Lung (tissue), 12 donors: ENCODE data around the gene TBK1. TPM values are rescaled to one million over a fixed set of nuclear protein-coding genes. Genes with fewer than 3 reads are reported as not detected.

Experiments
- ATAC-seq: fragments of 200-7000 bp; cut with Tn5 transposase; one replicate; pipeline ENCODE4 v1.9.1; 2020; ENCODE audit warnings: moderate number of reproducible peaks; ENCODE audit not compliant: insufficient read depth, low FRiP score
- DNase-seq, 3 donors: peaks; one replicate each; pipeline ENCODE4 v3.0.0-alpha.2; 2013 to 2017
- H3K27ac ChIP-seq, 2 donors: one replicate each; pipeline ENCODE4 v1.5.1; 2013; ENCODE audit warnings: mild to moderate bottlenecking in 2 of 2, moderate library complexity in 2 of 2, control low read depth in 1 of 2, inconsistent platforms in 1 of 2, low read depth in 1 of 2, low read length in 1 of 2
- H3K27me3 ChIP-seq, 3 donors: one replicate each; pipeline ENCODE4 v1.5.1; 2013; ENCODE audit warnings: low read length in 2 of 3; ENCODE audit not compliant: control insufficient read depth in 3 of 3, insufficient read depth in 3 of 3
- H3K36me3 ChIP-seq, 4 donors: one replicate each; pipeline ENCODE4 v1.5.1; 2013; ENCODE audit warnings: low read length in 4 of 4, mild to moderate bottlenecking in 1 of 4, moderate library complexity in 1 of 4; ENCODE audit not compliant: control insufficient read depth in 4 of 4, insufficient read depth in 4 of 4
- H3K4me1 ChIP-seq, 5 donors: one replicate each; pipeline ENCODE4 v1.5.1; 2013; ENCODE audit warnings: low read length in 5 of 5, mild to moderate bottlenecking in 2 of 5, moderate library complexity in 1 of 5; ENCODE audit not compliant: control insufficient read depth in 5 of 5, insufficient read depth in 5 of 5
- H3K4me3 ChIP-seq: one replicate; pipeline ENCODE4 v1.5.1; 2013; ENCODE audit warnings: mild to moderate bottlenecking, control low read depth, moderate library complexity
- H3K9ac ChIP-seq, 2 donors: one replicate each; pipeline ENCODE4 v1.5.1; 2013; ENCODE audit warnings: low read length in 2 of 2, control low read depth in 1 of 2; ENCODE audit not compliant: insufficient read depth in 1 of 2
- H3K9me3 ChIP-seq, 4 donors: one replicate each; pipeline ENCODE4 v1.5.1; 2013; ENCODE audit warnings: low read length in 3 of 4, mild to moderate bottlenecking in 1 of 4, moderate library complexity in 1 of 4; ENCODE audit not compliant: control insufficient read depth in 4 of 4, insufficient read depth in 3 of 4
- WGBS, 2 donors: extraction: QIAGEN DNeasy Blood & Tissue Kit; methylation state at CpG; one replicate each; pipeline ENCODE4 v1.1.7; 2013; 5-methylcytosine and 5-hydroxymethylcytosine counted together
- polyA plus RNA-seq, 2 donors: library from polyadenylated mRNA; stranded (reverse); fragments of 200-250 nt; gene quantifications; one replicate each; pipeline ENCODE4 v1.2.1, GENCODE V29; 2013
- total RNA-seq, 2 donors: library from RNA; depleted of rRNA in 1 of 2; stranded (reverse); fragments of >200 nt in 1 of 2; gene quantifications; one replicate each; pipeline ENCODE4 v1.2.1, GENCODE V29; 2014 to 2021
- TF ChIP-seq, protein P1 (sequence below): IDR thresholded peaks from 2 replicates; pipeline ENCODE4 v1.5.1; 2012; ENCODE audit warnings: mild to moderate bottlenecking; ENCODE audit errors: control extremely low read depth, extremely low read depth
- donor health status: control.
- donor health status: control.
- donor health status: Bipolar disorder and iron deficiency.
- donor health status: healthy.
- donor health status: DM: yes; HTN: yes; CAD: no.

The TBK1 gene
- total and polyA plus RNA-seq, 4 donors: 14.5 to 50.1 (median 18.7) TPM

- DNase-seq (no peak), ATAC-seq (no peak)
- no peak overlapping the region for H3K4me3 ChIP-seq
- H3K27ac ChIP-seq: no peak overlapping the region
- H3K4me1 ChIP-seq: no peaks in the 10 kb centered on the region
- TF ChIP-seq, protein P1, sequence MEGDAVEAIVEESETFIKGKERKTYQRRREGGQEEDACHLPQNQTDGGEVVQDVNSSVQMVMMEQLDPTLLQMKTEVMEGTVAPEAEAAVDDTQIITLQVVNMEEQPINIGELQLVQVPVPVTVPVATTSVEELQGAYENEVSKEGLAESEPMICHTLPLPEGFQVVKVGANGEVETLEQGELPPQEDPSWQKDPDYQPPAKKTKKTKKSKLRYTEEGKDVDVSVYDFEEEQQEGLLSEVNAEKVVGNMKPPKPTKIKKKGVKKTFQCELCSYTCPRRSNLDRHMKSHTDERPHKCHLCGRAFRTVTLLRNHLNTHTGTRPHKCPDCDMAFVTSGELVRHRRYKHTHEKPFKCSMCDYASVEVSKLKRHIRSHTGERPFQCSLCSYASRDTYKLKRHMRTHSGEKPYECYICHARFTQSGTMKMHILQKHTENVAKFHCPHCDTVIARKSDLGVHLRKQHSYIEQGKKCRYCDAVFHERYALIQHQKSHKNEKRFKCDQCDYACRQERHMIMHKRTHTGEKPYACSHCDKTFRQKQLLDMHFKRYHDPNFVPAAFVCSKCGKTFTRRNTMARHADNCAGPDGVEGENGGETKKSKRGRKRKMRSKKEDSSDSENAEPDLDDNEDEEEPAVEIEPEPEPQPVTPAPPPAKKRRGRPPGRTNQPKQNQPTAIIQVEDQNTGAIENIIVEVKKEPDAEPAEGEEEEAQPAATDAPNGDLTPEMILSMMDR: no peak
- H3K9me3 ChIP-seq: no peaks in the 10 kb centered on the region
- H3K36me3 ChIP-seq: no peaks in the 10 kb centered on the region
- WGBS, 2 donors: 74 to 75% methylated on average over 2 of the region's 2 CpGs
- no peak overlapping the region for H3K9ac ChIP-seq
- H3K27me3 ChIP-seq: no peaks in the 10 kb centered on the region
Observed at GRCh38 chr12:64526859-64527258, 74.9 kb downstream of the TBK1 start.

GRCh38 chr12:64528616-64529015 lies 76.7 kb downstream of the TBK1 start:
- Histone ChIP-seq H3K27me3 (no peaks in the 10 kb centered on the region), H3K36me3 (no peaks in the 10 kb centered on the region), H3K9ac (no peak overlapping the region), H3K9me3 (no peaks in the 10 kb centered on the region), H3K27ac (no peak overlapping the region), H3K4me3 (no peak overlapping the region), H3K4me1 (no peaks in the 10 kb centered on the region)
- ATAC-seq: no peak
- WGBS, 2 donors: 77 to 82% methylated on average over 8 of the region's 8 CpGs
- no peak for DNase-seq
- TF ChIP-seq, protein P1: no peak

DNA sequence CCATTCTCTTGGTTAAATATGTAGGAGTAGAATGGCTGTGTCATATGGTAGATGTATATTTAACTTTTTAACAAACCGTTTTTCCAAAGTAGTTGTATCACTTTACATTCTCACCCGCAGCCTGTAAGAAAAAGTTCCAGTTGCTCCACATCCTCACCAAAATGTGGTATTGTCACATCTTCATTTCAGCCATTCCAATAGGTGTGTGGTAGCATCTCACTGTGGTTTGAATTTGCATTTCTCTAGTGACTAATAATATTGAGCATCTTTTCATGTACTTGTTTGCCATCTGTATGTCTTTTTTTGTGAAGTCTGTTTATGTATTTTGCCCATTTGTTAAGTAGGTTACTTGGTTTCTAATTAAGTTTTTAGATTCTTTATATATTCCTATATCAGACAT lies 78.6 kb downstream of the TBK1 start:
- H3K27me3 ChIP-seq: no peaks in the 10 kb centered on the region
- DNase-seq (no peak), ATAC-seq (no peak)
- 82 to 92% methylated on average over 2 of the region's 2 CpGs for WGBS, 2 donors
- no peaks in the 10 kb centered on the region for H3K36me3 ChIP-seq
- no peaks in the 10 kb centered on the region for H3K4me1 ChIP-seq
- TF ChIP-seq, protein P1: no peak
- no peak overlapping the region for H3K4me3 ChIP-seq
- H3K9me3 ChIP-seq: no peaks in the 10 kb centered on the region
- no peak overlapping the region for H3K9ac ChIP-seq
- no peak overlapping the region for H3K27ac ChIP-seq

- ATAC-seq: no peak
- TF ChIP-seq, protein P1: no peak
- Histone ChIP-seq H3K9me3 (no peaks in the 10 kb centered on the region), H3K9ac (no peak overlapping the region), H3K36me3 (no peaks in the 10 kb centered on the region), H3K27me3 (no peaks in the 10 kb centered on the region), H3K27ac (no peak overlapping the region), H3K4me3 (no peak overlapping the region), H3K4me1 (no peaks in the 10 kb centered on the region)
- WGBS, 2 donors: 79 to 86% methylated on average over 10 of the region's 10 CpGs
- DNase-seq: peak in 1 of 3 donors; percentile 27
Observed at GRCh38 chr12:64531665-64532334, 79.9 kb downstream of the TBK1 start.
